ENCODE data around the gene KRT6B.

The KRT6B gene

DNA sequence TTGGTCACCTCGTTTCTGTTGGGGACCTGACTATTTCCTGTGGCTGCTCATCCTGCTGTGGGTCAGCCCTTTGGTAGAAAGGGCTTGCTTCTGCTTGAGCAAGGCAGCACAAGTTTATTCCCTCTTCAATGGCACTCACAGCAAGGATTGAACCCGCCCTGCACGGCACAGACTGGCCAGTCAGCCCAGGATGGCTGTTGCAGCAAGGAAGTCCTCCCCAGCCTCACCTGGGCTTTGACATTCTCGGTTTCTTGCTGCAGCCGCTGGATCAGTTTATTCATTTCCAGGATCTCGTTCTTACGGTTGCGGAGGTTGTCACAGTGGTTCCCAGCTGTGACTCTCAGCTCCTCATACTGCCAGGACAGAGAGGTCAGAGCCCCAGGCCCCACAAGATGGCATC, 55.3 kb downstream of the KRT6B start:
- TF ChIP-seq, protein P1, sequence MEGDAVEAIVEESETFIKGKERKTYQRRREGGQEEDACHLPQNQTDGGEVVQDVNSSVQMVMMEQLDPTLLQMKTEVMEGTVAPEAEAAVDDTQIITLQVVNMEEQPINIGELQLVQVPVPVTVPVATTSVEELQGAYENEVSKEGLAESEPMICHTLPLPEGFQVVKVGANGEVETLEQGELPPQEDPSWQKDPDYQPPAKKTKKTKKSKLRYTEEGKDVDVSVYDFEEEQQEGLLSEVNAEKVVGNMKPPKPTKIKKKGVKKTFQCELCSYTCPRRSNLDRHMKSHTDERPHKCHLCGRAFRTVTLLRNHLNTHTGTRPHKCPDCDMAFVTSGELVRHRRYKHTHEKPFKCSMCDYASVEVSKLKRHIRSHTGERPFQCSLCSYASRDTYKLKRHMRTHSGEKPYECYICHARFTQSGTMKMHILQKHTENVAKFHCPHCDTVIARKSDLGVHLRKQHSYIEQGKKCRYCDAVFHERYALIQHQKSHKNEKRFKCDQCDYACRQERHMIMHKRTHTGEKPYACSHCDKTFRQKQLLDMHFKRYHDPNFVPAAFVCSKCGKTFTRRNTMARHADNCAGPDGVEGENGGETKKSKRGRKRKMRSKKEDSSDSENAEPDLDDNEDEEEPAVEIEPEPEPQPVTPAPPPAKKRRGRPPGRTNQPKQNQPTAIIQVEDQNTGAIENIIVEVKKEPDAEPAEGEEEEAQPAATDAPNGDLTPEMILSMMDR (conservative IDR thresholded peaks at IDR 0.05; ENCODE audit: low read depth, low read length), result no peak
- DNase-seq (ENCODE audit: low read depth), result no peak
- no peak overlapping the region for H3K4me3 ChIP-seq (ENCODE audit: low read depth, low read length)
